GM10248 (cell line): ENCODE data around the gene NEUROG1.

Experiments
- CTCF ChIA-PET: fragments of 300-600 bp; sonication (Branson Sonifier 250); formaldehyde crosslinking; extraction: SDS; loops from one replicate; lab custom pipeline; 2021; ENCODE audit warnings: antibody characterized with exemption; lab: Yijun Ruan, JAX
- POLR2A ChIA-PET: fragments of 350-650 bp; sonication (Branson Sonifier 250); formaldehyde crosslinking; extraction: SDS; loops from one replicate; lab custom pipeline; 2020; ENCODE audit warnings: antibody characterized with exemption; lab: Yijun Ruan, JAX
- DNase-seq: peaks from one replicate; pipeline ENCODE4 v3.0.0; 2012; ENCODE audit errors: extremely low spot score
- CTCF ChIP-seq: IDR thresholded peaks from 2 replicates; pipeline ENCODE4 v1.5.1; 2012; ENCODE audit warnings: mild to moderate bottlenecking, low read depth; ENCODE audit errors: extremely low read depth, missing control alignments, control extremely low read depth

The NEUROG1 gene

GRCh38 chr5:135494196-135494595 lies 41.6 kb downstream of the NEUROG1 start:
- POLR2A ChIA-PET, result no interaction called here
- CTCF ChIA-PET, result no interaction called here
- DNase-seq, result no peak
- TF ChIP-seq CTCF, result no peak

DNA sequence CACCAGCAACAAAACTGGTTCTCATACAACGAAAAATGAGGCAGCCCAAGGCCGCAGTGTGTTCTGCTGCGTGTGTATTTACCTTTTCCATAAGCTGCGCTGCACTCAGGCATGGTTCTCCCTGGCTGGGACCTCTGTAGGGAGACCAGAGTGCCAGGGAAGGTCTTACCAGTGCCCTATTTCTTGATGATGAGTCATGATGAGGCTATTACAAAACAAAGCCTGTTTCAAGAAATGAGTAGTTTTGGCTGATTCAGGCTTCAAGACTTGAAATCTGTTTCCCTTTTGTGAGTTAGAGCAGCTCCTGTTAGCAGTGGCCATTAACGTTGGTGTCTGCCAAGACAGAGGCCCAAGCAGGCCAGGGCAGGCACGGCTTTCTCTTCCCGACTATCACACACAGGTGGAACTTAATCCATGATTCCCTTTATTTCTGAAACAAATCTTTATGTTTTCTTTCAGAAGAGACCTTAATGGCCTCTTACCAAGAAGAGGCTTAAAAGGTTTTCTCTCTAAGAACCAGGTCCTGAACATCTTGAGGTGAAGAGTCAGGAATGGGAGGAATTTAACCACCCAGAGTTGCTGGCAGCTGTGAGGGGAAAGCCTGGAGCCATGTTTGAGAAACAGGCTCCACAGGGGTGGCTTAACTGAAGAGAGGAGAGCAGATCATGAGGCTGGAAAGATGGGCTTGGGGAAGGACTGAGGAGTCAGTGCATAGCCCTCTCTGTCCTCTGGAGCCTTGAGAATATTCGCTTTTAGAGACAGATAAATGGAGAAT lies 42.2 kb downstream of the NEUROG1 start:
- POLR2A ChIA-PET, result no interaction called here
- CTCF ChIA-PET, result no interaction called here
- TF ChIP-seq CTCF, result no peak
- DNase-seq, result no peak

DNA sequence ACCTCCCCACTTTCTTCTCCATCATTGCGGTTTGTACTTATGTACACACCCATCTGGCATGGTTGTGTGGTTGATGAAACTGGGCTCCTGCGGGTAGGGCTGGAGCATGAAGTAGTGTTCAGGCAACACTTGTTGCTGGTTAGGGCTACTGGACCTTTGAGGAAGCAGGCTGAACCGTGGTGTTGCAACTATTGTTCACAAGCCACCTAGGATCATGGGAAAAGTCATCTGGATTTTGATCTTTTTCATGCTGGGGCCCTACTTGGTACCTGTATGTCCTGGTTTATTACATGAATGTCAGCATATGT lies 43.5 kb downstream of the NEUROG1 start:
- ChIA-PET CTCF (interaction anchor here (1.0 to 1.7 kb wide), 2 partner anchors 34 to 74 kb away, joined by 3 to 5 read pairs; no protein-coding TSS in a partner anchor), POLR2A (no interaction called here)
- no peak for DNase-seq
- TF ChIP-seq CTCF, result no peak

DNA sequence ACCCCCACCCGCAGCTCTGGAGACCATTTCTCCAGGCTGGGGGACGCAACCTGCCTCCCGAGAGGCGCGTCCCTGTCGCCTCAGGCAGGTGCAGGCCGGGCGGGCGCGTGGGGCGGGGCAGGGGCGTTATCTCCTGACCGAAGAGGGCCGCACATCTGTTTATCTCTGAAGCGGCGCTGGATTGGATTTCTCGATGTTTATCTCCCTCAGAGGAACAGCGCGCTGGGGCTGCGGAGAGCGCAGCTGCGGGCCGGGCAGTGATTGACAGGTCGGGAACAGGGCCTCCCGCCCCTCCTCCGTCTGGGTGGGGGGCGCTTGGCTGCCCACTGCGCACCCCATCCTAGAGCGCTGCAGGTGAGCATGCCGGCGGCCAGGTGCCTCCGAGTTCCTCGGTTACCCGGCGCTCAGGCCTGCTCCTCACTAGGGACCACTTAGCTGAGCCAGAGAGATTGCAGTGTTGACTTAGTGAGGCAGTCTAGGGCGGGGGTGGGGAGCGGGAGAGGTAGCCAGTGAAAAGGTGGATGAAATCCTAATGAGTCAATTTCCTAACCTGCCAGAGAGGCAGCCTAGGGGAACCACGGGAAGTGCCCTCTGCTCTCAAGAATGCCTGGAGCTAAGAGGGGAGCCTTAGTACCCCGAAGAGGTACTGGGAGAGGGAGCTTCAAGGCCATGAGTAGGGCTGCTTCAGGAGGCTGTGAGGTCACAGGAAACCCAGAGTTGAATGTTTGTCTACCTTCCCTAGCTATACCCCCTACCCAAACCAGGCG lies 44.0 kb downstream of the NEUROG1 start:
- no peak for TF ChIP-seq CTCF
- DNase-seq, result no peak
- POLR2A ChIA-PET, result no interaction called here
- CTCF ChIA-PET, result interaction anchor here (1.0 to 1.7 kb wide), 2 partner anchors 34 to 75 kb away, joined by 3 to 5 read pairs; no protein-coding TSS in a partner anchor

DNA sequence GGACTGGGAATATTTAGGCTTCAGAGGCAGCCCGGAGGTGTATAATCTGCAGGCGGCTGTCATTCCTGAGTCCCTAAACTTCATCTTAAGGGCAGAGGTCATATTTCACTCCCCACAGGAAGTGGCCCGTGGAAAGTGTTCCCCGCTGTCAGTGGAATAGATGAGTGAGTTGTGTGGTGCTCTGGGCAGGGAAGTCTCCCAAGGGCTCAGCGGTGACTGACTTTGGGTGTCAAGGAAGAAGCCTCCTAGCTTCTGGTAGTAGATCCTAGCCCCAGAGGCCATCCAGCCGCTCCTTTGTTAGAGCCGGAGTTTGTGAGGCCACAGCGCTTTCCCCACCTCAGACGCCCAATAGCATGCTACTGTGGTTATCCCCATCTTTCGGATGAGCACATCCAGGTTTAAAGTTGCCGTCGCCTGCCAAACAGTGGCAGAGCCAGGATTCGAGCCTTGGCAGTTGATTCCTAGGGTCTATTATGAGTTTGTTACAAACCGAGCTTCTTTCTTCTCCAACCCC lies 44.7 kb downstream of the NEUROG1 start:
- no peak for DNase-seq
- POLR2A ChIA-PET, result no interaction called here
- no peak for TF ChIP-seq CTCF
- CTCF ChIA-PET, result interaction anchor here (1.7 kb wide), 1 partner anchor 33 kb away, joined by 5 read pairs; no protein-coding TSS in a partner anchor

- DNase-seq, result no peak
- ChIA-PET POLR2A (no interaction called here), CTCF (no interaction called here)
- TF ChIP-seq CTCF, result no peak
These were observed 45.3 kb downstream of the NEUROG1 start for GRCh38 chr5:135490245-135491037.
